GM10266 (cell line): ENCODE data around the gene ANKRD13A.
"Not testable (repeated sequence)": the region's sequence is repeated elsewhere in the genome, so short reads cannot be mapped to it uniquely, and the experiment has no call there.

ENCODE experiments used
- DNase-seq: peaks from one replicate; pipeline ENCODE4 v3.0.0; 2012; ENCODE audit errors: extremely low spot score
- CTCF ChIP-seq: IDR thresholded peaks from 2 replicates; pipeline ENCODE4 v1.5.1; 2012; ENCODE audit warnings: mild to moderate bottlenecking, low read depth; ENCODE audit not compliant: control insufficient read depth, insufficient read depth; ENCODE audit errors: missing control alignments

Gene ANKRD13A

DNA sequence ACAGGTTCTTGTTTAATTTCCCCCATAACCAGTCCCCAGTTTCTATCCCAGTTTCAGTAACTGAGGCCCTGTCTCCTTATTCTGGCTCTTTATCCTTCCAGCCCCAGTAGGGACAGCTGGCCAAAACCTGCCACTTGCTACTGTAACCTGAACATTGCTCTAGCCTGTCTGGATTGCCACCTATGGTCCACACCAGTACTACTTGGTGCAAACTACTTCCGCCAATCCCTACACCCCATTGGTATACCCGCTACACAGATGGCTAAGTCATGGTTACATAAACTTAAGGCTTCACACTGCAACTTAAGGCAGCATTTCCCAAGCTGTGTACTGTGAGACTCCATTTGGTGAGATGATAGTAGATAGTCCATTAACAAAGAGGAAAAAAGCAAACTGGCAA, 69.4 kb downstream of the ANKRD13A start:
- no peak for DNase-seq
- TF ChIP-seq CTCF, result no peak

- DNase-seq, result no peak
- no peak for TF ChIP-seq CTCF
Measured at GRCh38 chr12:110071504-110071903, 72.3 kb downstream of the ANKRD13A start.

GRCh38 chr12:110071967-110072366, 72.7 kb downstream of the ANKRD13A start:
- DNase-seq, result no peak
- no peak for TF ChIP-seq CTCF

DNA sequence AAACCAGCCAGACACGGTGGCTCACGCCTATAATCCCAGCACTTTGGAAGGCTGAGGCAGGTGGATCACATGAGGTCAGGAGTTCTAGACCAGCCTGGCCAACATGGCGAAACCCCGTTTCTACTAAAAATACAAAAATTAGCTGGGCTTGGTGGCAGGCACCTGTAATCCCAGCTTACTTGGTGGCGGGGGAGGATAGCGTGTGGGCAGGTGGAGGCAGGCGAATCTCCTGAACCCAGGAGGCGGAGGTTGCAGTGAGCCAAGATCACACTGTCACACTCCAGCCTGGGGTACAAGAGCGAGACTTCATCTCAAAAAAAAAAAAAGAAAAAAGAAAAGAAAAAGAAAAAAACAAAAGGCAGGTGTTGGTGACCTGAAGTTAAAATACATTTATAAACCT, 73.4 kb downstream of the ANKRD13A start:
- DNase-seq, result not testable (repeated sequence)

- TF ChIP-seq CTCF, result no peak
- no peak for DNase-seq
Measured at GRCh38 chr12:110073049-110073831, 74.0 kb downstream of the ANKRD13A start.

GRCh38 chr12:110074089-110074488, 74.9 kb downstream of the ANKRD13A start:
- no peak for DNase-seq
- TF ChIP-seq CTCF, result no peak

DNA sequence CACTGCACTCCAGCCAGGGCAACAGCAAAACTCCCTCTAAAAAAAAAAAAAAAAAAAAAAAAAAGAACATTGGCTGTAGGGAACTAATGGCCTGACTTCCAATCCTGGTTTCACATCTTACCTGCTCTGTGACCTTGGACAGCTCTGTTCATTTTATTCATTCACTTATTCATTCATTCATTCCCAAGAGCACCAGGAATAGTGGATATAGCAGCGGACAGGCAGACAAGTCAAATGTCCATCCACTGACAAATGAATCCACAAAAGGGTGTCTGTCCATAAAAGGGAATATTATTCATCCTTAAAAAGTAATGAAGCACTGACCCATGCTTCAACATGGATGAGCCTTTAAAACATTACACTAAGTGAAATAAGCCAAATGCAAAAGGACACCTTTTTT, 76.7 kb downstream of the ANKRD13A start:
- TF ChIP-seq CTCF, result no peak
- DNase-seq, result no peak

- TF ChIP-seq CTCF, result no peak
- no peak for DNase-seq
Measured at GRCh38 chr12:110077800-110078199, 78.6 kb downstream of the ANKRD13A start.
